Kasumi-1 (cell line): ENCODE results near the gene ELAC2.

Experiments
- DNase-seq, 2 experiments: peaks; one replicate each; lab custom pipeline; 2025; lab: John Stamatoyannopoulos, UW

ELAC2 gene

DNA sequence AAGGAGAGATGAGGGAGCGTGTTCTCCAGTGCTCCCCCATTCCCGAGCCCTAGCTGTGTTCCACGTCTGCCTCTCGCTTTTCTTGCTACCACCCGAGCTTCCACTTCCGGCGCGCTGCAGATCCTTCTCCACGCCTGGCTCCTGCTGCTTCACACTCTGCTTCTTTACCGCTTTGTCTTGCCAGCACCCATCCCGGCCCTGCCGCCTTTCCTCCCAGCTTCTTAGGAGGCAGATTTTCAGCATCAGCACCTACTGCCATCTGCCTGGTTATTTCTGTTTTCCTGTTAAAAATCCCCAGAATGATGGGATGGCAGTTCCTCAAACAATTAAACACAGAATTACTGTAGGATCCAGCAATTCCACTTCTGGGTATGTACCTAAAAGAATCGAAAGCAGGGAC lies 64.7 kb downstream of the ELAC2 start:
- no peak for DNase-seq

DNA sequence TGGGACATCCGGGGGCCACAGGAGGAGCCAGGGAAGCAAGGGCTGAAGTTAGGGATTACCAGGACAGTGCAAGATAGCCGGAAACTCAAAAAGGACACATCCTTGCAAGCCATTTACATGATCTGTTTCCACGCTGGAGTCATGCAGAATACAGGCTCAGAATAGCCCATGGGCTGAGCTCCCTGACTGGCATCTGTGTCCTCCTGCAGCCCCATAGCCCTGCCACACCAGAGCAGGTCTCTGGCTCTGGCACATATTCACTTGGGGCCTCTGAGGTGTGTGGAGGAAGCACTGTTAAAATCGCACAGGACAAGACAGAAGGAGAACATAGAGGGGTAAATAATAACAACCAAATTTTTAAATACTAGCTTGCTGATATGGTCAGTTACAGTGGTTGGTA lies 65.8 kb downstream of the ELAC2 start:
- DNase-seq, result no peak

DNA sequence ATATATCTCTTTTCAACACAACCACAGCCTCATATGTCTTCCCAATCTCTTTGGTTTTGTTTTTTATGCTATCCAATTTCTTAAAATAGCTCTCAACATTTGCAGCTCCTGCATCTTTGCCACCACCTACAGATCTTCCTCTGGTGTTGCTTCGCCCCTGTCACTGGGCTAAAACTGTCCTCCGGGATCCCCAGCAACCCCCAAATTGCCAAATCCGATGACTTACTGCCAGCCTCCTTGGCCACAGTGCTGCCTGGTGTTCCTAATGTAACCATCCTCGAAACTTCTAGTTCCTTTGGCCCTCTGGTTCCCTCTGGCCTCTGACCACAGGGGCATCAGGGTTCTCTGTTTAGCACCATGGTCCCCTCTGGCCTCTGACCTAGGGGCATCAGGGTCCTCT lies 70.8 kb downstream of the ELAC2 start:
- no peak for DNase-seq
